Kidney capillary endothelial cell (primary cell): Measurements from ENCODE around the gene DUSP11.
"Not testable (repeated sequence)": the region's sequence is repeated elsewhere in the genome, so short reads cannot be mapped to it uniquely, and the experiment has no call there.

ENCODE experiments used
- DNase-seq: peaks from one replicate; pipeline ENCODE4 v3.0.0-alpha.2; 2018; ENCODE audit warnings: low spot score

DUSP11 gene

GRCh38 chr2:73717695-73718094, 62.2 kb downstream of the DUSP11 start:
- DNase-seq: not testable (repeated sequence)

- no peak for DNase-seq
These were observed 62.7 kb downstream of the DUSP11 start for GRCh38 chr2:73717251-73717606.

GRCh38 chr2:73716543-73717250, 63.2 kb downstream of the DUSP11 start:
- no peak for DNase-seq

- DNase-seq: no peak
These were observed 65.8 kb downstream of the DUSP11 start for GRCh38 chr2:73714091-73714490.
